GM21737 (cell line): Measurements from ENCODE around the gene CCM2.
A peak's percentile ranks its signal among the peaks of the same experiment; 100 is the strongest.
"Not testable (repeated sequence)": the region's sequence is repeated elsewhere in the genome, so short reads cannot be mapped to it uniquely, and the experiment has no call there.

Source experiments
- ATAC-seq: cut with Tn5 transposase; IDR thresholded peaks from one replicate; pipeline ENCODE4 v1.9.1; 2021; ENCODE audit warnings: mild to moderate bottlenecking, moderate library complexity; ENCODE audit not compliant: unreplicated experiment

CCM2 gene

DNA sequence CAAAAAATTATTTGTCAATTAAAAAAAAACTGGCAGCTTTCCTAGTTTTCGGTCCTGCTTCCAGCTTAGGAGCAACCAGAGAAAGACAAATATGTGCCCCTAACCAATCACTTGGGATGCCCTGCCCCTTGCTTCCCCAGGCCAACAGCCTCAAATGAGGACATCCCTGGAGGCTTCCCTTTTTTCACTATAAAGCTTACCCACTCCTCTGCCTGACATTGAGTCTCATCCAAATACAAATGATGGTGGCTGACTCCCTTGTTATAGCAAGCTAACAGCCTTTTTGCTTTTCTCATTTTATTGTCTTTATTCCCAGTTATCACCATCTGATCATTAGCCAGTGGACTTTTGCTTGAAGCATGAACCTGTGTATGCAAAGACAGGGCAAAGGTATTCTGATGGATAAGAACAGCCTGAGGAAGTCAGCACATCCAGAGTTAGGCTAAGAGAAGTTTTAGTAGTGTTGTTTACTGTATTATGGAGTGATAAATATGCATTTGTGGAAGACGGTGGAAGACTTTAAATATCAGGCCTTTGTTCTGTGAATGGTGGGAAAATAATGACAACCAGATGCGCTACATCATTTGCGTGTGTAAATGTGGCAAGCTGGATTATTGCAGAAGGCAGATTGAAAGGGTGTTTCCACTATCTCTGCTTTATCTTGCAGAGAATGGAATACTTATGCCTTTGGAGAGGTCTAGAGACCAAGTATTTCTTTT lies 1.7 kb upstream of the CCM2 start:
- no peak for ATAC-seq

DNA sequence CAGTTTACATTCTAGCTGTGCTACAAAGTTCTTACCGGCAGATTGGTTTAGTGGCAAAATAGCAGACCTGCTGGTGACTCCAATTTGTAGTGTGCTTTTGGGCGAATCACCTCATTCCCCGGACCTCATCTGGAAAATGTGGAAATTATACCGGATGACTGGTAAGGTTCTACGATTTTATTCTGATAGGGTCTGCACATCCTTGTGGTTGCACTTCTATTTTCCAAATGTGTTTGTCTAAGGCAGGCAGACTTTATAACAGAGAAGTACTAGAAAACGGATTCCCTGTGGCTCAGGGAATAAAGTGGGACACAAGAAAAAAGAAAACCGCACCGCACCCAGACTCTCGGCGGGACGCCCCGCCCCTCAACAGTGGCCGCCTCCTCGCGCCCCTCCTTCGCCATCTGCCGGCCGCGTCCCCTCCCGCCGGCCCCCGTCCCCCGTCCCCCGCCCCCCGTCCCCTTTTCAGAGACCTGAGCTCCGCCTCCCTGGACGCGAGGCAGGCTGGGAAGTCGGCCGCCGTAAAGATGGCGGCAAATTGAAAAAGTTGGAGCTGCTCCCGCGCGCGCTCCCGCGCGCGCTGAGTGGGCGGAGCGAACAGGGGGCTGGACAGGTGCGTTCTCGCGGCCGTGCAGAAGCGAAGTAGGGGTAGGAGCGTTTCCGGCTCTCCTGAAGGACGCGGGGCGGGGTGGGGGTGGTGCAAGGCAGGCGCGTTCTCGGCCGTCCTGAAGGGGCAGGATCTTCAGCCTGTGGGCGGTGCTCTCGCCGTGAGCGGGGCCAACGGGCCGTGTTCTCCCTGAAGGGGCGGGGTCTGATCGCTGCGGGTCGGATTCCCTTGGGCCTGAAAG lies 532 bp upstream of the CCM2 start:
- ATAC-seq: peak; percentile 69

GRCh38 chr7:45001138-45001694 lies 1.2 kb downstream of the CCM2 start:
- peak; percentile 25 for ATAC-seq

DNA sequence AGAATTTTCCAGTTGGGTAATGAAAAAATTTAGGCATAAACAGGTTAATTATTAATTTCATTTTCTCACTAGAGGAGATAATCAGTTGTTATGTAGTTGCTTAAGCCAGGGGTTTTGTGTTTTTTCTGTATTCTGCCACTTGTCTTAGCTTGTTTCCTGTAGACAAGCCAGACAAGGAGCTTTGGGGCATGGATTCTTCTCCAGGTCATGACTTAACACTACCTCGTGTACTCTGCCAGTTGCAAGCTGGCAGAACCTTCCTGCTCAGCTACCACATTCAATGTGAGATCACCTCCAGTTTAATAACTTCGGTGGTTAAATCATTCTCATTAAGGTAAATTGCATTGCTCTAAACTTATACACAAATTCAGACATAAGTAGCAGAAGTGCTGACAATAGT lies 1.8 kb downstream of the CCM2 start:
- no peak for ATAC-seq

GRCh38 chr7:45003789-45004188 lies 3.8 kb downstream of the CCM2 start:
- ATAC-seq: no peak

GRCh38 chr7:45007106-45007505 lies 7.1 kb downstream of the CCM2 start:
- no peak for ATAC-seq

DNA sequence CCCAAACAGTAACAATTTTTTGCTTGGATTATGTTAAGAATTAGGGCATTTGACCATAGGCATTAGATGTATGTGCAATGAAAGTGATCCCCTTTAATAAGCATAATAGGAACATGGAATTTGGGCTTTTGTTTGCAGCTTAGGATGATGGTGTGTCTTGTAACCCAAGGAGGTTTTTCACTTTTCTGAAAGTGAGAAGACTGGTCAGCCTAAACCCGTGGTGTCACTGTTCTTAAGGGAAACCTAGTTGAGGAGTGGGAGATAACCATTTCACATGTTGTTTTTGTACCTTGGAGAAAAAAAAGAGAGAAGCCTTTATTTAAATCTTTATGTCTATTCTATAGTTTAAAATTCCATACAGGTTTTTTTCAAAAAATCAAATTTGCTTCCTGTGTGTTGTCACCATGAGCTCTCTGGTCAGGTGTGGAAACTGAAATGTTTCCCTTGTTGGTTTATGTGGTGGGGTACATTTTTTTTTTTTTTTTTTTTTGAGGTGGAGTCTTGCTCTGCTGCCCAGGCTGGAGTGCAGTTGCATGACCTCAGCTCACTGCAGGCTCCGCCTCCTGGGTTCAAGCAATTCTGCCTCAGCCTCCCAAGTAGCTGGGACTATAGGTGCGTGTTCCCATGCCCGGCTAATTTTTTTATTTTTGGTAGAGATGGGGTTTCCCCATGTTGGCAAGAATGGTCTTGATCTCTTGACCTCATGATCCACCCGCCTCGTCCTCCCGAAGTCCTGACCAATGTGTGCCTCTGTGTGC lies 7.7 kb downstream of the CCM2 start:
- ATAC-seq: no peak

DNA sequence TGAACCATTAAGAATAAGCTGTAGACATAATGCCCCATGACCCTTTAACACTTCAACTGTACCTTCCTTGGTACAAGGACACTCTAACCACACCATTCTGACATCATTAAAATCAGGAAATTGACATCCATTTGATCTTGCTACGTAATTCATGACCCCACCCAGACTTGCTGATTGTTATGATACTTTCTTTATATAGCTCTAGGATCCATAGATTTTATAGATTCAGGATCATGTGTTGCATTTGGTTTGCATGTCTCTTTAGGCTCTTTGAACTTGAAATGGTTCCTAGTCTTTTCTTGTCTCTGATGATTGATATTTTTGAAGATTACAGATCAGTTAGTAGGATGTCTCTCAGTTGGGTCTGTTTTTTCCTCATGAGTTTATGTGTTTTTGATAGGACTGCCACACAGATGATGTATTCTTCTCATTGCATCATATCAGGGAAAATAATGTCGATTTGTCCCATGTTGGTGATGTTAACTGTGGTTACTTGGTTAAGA lies 13.5 kb downstream of the CCM2 start:
- ATAC-seq: no peak

GRCh38 chr7:45015313-45015712 lies 15.3 kb downstream of the CCM2 start:
- no peak for ATAC-seq

DNA sequence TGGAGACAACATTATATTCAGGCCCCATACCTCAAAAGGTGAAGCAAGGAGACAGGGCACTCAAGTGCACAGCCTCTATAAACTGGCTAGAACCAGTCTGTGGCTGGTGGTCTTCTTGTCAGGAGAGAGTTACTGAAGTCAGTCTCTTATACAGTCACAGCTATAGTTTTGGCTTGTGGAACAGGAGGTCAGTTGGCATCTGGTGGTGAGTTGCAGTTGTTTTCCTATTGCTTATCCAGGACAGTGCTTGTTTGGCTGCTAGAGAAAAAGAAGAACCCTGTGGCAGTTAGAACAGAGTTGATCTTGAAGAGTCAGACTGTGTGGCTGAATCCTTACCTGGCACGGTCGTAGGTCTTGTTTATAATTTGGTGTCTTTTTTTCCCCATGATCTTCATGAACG lies 17.3 kb downstream of the CCM2 start:
- no peak for ATAC-seq

DNA sequence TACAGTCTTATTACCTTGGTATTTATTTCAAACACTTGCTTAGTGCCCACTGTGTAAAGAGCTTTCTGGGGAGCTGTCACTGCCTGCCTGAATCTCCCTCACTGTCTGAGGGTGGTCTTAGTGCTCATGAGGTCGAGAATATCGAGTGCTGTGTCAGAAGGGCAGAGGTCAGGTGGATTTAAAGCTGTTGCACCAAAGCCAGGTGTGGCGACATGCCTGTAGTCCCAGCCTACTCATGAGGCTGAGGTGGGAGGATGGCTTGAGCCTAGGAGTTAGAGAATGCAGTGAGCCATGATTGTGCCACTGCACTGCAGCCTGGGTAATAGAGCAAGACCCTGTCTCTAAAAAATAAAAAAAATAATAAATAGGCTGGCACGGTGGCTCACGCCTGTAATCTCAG lies 20.9 kb downstream of the CCM2 start:
- ATAC-seq: no peak

GRCh38 chr7:45021604-45022296 lies 21.7 kb downstream of the CCM2 start:
- peak; percentile 68 for ATAC-seq

GRCh38 chr7:45024126-45024744 lies 24.2 kb downstream of the CCM2 start:
- ATAC-seq: no peak

DNA sequence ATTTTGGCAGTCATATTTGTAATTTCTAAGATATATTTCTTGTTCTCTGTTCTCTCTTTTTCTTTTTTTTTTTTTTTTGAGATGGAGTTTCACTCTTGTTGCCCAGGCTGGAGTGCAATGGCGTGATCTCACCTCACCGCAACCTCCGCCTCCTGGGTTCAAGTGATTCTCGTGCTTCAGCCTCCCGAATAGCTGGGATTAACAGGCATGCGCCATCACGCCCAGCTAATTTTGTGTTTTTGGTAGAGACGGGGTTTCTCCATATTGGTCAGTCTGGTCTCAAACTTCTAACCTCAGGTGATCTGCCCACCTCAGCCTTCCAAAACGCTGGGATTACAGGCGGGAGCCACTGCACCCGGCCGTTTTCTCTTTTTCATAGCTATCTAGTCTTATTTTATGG lies 25.5 kb downstream of the CCM2 start:
- ATAC-seq: not testable (repeated sequence)

- ATAC-seq: no peak
Measured at GRCh38 chr7:45026013-45026412, 26.0 kb downstream of the CCM2 start.

GRCh38 chr7:45026984-45027773 lies 27.2 kb downstream of the CCM2 start:
- ATAC-seq: peak; percentile 39

- ATAC-seq: peak; percentile 4
Measured at GRCh38 chr7:45027774-45028114, 27.7 kb downstream of the CCM2 start.

DNA sequence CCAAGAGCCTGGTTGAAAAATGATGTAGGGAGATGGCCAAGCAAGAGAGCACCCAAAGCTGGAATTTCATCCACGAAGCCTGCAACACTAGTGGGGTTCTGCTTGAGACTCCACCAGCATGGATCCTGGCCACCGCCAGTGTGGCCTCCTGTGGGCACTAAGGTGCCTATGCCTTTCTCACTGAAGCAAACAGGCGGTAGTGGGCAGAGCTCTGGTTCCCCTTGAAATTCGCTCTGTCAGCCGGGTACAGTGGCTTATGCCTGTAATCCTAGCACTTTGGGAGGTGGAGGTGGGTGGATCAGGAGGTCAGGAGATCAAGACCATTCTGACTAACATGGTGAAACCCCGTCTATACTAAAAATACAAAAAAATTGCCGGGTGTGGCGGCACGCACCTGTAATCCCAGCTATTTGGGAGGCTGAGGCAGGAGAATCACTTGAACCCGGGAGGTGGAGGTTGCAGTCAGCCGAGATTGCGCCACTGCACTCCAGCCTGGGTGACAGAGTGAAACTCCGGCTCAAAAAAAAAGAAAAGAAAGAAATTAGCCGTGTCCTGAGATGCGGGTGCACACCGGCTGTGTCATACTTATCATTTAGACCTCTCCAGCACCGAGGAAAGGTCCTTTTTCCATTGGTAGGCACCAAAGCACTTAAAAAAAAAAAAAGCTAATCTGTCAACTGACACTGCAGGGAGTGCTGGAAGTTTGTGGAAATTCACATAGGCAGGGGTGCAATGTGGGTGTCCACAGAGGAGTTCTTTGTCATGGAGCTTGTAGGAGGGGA lies 28.3 kb downstream of the CCM2 start:
- ATAC-seq: no peak

GRCh38 chr7:45028920-45029344 lies 28.9 kb downstream of the CCM2 start:
- no peak for ATAC-seq
